Tibial nerve (tissue), 3 donors: ENCODE data around the gene PHLDB3.

Experiments used
- POLR2A ChIP-seq, 2 donors: fragments of 450-650 bp; IDR thresholded peaks; one replicate each; pipeline ENCODE4 v1.6.1; 2017; ENCODE audit warnings: antibody characterized with exemption in 2 of 2, mild to moderate bottlenecking in 2 of 2, moderate library complexity in 2 of 2
- TF ChIP-seq, protein P1 (sequence below), 5 experiments: fragments of 200-600 bp in 3 of 5; fragments of 450-650 bp in 2 of 5; sonication (generic) in 3 of 5; IDR thresholded peaks; one replicate each; pipeline ENCODE4 v1.5.1; 2016 to 2019; ENCODE audit warnings: antibody characterized with exemption in 5 of 5, mild to moderate bottlenecking in 3 of 5, moderate library complexity in 2 of 5

GRCh38 chr19:43433358-43433673 lies 71.2 kb downstream of the PHLDB3 start:
- TF ChIP-seq, protein P1, sequence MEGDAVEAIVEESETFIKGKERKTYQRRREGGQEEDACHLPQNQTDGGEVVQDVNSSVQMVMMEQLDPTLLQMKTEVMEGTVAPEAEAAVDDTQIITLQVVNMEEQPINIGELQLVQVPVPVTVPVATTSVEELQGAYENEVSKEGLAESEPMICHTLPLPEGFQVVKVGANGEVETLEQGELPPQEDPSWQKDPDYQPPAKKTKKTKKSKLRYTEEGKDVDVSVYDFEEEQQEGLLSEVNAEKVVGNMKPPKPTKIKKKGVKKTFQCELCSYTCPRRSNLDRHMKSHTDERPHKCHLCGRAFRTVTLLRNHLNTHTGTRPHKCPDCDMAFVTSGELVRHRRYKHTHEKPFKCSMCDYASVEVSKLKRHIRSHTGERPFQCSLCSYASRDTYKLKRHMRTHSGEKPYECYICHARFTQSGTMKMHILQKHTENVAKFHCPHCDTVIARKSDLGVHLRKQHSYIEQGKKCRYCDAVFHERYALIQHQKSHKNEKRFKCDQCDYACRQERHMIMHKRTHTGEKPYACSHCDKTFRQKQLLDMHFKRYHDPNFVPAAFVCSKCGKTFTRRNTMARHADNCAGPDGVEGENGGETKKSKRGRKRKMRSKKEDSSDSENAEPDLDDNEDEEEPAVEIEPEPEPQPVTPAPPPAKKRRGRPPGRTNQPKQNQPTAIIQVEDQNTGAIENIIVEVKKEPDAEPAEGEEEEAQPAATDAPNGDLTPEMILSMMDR (IDR thresholded peaks at IDR 0.05), result no peak
- no peak for TF ChIP-seq POLR2A (IDR thresholded peaks at IDR 0.05)
